ENCODE measurements around the gene CD163. TPM values are rescaled to one million over a fixed set of nuclear protein-coding genes. Genes with fewer than 3 reads are reported as not detected.
A peak's percentile ranks its signal among the peaks of the same experiment; 100 is the strongest.
"Not testable (repeated sequence)": the region's sequence is repeated elsewhere in the genome, so short reads cannot be mapped to it uniquely, and the experiment has no call there.

CD163 gene
- total RNA-seq, 1 donor = not detected

DNA sequence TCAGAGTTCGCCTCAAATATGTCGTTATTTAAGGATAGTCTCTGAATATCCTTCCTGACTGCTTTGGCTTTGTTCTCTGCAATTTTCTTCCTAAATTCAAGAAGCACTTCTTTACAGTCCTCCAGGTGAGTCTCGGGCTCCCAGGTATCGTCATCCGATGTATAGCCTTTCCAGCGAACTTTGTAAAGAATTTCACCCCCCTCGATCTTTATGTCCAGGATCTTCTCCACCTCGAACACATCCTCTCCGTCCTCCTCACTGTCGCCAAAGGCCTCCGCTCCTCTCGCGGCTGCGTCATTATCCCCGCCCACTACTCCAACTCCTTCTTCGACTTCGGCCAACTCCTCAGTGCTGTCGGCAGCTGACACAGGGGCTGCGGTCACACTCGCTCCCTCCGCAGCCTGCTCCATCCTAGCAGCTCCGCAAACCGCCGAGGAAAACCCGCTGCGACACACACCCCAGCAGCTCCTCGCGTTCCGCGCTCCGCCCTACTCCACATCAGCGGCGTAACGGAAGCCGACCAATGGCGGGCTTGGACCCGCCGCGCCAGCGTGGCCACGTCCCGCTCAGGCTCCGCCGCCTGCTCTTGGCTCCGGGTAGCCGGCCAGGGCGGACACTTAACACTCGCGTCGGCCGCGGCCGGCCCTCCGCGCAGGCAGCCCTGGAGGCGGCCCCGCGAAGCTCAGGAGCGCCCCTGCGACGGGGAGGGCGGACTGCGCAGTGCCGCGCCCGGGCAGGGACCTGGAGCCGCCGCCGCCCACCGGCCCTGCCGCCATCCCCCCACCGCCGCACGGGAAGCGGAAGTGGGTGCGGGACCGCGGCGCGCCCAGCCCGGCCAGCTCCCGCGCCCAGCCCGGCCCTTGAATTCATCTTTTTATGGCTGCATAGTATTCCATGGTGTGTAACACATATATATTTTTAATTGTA lies 63.7 kb downstream of the CD163 start:
- peak overlapping the region; percentile 56 for H3K4me3 ChIP-seq (ENCODE audit: low read depth, low read length)
- TF ChIP-seq, protein P1, sequence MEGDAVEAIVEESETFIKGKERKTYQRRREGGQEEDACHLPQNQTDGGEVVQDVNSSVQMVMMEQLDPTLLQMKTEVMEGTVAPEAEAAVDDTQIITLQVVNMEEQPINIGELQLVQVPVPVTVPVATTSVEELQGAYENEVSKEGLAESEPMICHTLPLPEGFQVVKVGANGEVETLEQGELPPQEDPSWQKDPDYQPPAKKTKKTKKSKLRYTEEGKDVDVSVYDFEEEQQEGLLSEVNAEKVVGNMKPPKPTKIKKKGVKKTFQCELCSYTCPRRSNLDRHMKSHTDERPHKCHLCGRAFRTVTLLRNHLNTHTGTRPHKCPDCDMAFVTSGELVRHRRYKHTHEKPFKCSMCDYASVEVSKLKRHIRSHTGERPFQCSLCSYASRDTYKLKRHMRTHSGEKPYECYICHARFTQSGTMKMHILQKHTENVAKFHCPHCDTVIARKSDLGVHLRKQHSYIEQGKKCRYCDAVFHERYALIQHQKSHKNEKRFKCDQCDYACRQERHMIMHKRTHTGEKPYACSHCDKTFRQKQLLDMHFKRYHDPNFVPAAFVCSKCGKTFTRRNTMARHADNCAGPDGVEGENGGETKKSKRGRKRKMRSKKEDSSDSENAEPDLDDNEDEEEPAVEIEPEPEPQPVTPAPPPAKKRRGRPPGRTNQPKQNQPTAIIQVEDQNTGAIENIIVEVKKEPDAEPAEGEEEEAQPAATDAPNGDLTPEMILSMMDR (IDR thresholded peaks at IDR 0.05; ENCODE audit: insufficient read depth, low read depth, low read length) = no peak
- DNase-seq (ENCODE audit: low read depth) = peak; percentile 63

DNA sequence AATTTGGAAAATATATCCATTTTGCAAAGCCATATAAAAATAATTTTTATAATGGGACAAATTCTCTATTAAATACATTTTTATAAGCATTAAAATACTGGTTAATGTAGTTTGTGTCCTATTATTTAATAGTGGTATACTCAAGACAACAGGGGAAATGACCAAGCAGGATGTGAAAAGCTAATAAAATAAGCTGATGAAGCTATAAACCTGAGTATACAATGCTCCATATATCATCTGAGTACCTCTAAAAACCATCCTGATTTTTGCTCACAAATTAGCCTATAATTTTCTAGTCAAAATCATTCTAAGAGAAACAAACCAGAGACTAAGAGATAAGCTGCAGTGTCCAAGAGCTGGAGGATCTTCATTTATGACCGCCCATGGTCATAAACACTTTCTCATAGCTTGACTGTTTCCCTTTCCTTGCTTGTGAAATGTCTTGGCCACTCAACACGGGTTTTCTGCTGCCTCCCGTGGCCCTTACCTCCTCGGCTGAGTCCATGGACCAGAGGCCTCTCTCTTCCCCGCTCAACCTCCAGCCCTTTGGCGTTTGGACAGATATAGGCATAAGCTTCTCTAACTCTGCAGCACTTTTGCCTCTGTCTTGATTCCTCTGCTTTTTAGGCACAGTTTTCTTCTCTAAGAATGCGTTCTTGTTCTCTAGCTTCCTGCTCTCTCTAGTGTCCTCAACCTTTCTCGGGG lies 65.1 kb downstream of the CD163 start:
- DNase-seq (ENCODE audit: low read depth) = peak; percentile 4
- H3K4me3 ChIP-seq (ENCODE audit: low read depth, low read length) = not testable (repeated sequence)

DNA sequence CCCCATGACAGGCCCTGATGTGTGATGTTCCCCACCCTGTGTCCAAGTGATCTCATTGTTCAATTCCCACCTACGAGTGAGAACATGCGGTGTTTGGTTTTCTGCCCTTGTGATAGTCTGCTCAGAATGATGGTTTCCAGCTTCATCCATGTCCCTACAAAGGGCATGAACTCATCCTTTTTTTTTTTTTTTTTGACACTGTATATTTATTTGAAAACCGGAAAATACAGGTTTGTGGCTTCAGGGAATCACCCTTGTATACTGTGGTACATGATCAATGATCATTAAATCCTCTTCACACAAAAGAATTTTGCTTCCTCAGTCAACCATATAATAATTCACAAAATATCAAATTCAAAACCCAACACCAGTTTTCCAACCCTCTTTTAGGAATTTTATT lies 66.1 kb downstream of the CD163 start:
- H3K4me3 ChIP-seq (ENCODE audit: low read depth, low read length); DNase-seq (ENCODE audit: low read depth): not testable (repeated sequence)

DNA sequence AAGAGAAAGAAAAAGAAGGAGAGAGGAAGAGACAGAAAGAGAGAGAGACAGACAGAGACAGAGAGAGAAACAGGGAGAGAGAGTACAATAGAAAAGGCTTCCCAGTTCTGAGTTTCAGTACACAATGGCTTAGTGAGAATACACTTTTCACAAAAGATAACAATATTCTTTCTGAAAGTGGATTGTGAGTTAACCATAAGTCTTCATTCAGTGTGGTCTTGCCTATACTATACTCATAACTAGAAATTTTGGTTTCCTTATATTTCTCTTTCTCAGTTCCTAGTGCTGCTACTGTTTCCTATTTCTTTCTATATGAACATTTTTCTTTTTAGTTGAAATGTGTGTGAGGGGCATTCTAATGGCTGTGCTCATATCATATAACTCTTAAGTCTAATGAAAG lies 68.9 kb downstream of the CD163 start:
- TF ChIP-seq, protein P1 (IDR thresholded peaks at IDR 0.05; ENCODE audit: insufficient read depth, low read depth, low read length) = no peak
- DNase-seq (ENCODE audit: low read depth) = no peak
- H3K4me3 ChIP-seq (ENCODE audit: low read depth, low read length) = no peak overlapping the region

DNA sequence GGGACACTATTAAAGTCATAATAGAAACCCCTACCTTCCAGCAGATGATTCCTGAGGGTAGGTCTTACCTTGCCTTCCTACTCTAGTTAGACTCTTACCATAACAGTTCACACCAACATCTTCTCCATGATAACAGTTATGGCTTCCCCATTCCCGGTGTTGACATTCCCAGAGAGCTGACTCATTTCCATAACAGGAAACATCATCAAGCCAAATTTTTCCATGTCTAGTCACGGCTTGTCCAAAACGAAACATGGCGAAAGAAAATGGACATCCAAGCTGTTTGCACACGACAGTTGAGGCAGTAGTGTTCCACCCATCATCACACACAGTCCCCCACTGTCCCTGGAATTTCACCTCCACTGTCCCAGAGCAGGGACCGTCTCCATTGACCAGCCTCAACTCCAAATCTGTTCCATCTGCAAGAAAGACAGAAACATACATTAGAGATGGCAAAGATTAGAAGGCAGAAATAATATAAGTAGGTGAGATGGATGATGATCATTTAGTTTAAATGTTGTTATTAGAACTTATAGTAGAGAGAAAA lies 70.2 kb downstream of the CD163 start:
- TF ChIP-seq, protein P1 (IDR thresholded peaks at IDR 0.05; ENCODE audit: insufficient read depth, low read depth, low read length) = no peak
- peak; percentile 82 for DNase-seq (ENCODE audit: low read depth)
- H3K4me3 ChIP-seq (ENCODE audit: low read depth, low read length) = no peak overlapping the region

DNA sequence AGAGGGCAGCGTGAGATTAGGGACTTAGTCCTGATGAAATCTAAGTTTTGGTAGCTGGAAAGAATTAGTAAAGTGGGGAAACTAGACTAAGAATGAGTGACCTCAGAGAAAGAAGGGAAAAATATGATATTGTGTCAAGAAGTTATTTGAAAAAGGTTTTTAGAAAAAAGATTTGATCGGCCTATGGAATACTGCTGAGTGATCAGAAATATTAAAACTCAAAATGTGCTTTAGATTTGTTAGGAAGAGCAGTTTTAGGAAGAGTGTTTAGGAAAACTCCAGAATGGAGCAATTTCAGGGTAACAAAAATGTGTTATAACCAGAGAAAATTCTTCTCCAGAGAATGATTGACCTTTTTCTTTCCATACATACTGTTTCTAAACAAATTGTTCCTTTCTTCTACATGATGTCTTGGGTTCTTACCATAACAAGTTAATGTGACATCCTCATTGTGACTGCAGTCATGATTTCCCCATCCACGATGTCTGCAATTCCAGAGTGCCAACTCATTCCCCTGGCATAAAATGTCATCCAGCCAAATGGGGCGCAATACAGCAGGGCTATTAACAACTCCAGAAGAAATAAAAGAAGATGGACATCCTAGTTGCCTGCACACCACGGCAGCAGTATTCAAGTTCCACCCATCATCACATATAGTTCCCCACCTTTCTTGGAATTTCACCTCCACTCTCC lies 71.4 kb downstream of the CD163 start:
- no peak overlapping the region for H3K4me3 ChIP-seq (ENCODE audit: low read depth, low read length)
- DNase-seq (ENCODE audit: low read depth) = peak; percentile 10
- TF ChIP-seq, protein P1 (IDR thresholded peaks at IDR 0.05; ENCODE audit: insufficient read depth, low read depth, low read length) = no peak

Other genes with a start within 250 kb of the CD163 start
- not detected in 2 replicates for gene ACSM4, start 199.7 kb downstream of the CD163 start, total RNA-seq
- gene CD163L1, start 59.6 kb downstream of the CD163 start, total RNA-seq = 7.3 and 11.0 TPM in 2 replicates
- not detected in 2 replicates for gene APOBEC1, start 162.1 kb upstream of the CD163 start, total RNA-seq
- gene GDF3, start 192.0 kb upstream of the CD163 start, total RNA-seq = not detected in 2 replicates
- not detected in 2 replicates for gene DPPA3, start 207.7 kb upstream of the CD163 start, total RNA-seq
- not detected in 2 replicates for gene CLEC4C, start 243.6 kb upstream of the CD163 start, total RNA-seq

Data from fibroblast of villous mesenchyme (primary cell).